ENCODE measurements around the gene BAG5.
"Not testable (repeated sequence)": the region's sequence is repeated elsewhere in the genome, so short reads cannot be mapped to it uniquely, and the experiment has no call there.

Gene BAG5, protein sequence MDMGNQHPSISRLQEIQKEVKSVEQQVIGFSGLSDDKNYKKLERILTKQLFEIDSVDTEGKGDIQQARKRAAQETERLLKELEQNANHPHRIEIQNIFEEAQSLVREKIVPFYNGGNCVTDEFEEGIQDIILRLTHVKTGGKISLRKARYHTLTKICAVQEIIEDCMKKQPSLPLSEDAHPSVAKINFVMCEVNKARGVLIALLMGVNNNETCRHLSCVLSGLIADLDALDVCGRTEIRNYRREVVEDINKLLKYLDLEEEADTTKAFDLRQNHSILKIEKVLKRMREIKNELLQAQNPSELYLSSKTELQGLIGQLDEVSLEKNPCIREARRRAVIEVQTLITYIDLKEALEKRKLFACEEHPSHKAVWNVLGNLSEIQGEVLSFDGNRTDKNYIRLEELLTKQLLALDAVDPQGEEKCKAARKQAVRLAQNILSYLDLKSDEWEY

DNA sequence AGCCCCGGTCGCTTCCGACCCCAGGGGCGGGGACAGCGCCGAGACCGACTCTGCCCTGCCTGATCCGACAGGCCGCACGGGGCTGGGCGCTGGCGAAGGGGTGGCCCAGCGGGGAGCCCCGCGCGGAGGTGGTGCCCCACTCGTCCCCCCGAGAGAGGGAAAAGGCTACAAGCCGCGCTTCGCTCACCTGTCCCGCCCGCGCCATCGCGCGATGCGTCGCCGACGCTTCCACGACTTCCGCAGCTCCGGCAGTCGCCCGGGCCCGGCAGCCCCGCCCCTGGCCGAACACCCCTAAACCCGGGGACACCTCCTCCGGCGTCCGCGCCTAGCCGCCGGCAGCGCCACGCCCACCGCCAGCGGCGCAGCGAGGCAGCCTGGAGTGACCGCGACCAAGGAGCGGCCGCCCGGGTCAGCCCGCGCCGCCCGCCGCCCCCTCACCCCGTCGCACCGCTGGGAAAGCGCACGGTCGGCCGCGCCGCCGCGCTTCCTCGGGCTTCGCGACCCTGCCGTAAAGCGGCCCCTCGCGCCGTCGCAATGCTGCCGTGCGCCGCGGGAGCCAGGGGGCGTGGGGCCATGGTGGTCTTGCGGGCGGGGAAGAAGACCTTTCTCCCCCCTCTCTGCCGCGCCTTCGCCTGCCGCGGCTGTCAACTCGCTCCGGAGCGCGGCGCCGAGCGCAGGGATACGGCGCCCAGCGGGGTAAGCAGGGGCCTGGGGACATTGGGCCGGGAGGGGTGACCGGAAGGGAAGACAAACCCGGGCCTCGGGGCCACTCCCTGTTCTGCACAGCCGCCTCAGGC, at the start of gene BAG5, which contains the start of gene COA8:
BAG5 (minus strand) TSS at position 229 of the 797 bp plus-strand sequence. CDS start 1,493 bp downstream, outside the sequence.
COA8 (plus strand) TSS at position 532 of the 797 bp plus-strand sequence; CDS start at position 574, 42 bp downstream.
- no peak for TF ChIP-seq CTCF (IDR thresholded peaks at IDR 0.05; ENCODE audit: borderline replicate concordance, control extremely low read depth, extremely low read depth, insufficient read depth, missing control alignments)
- in situ Hi-C loops (cut with MboI; ENCODE audit: low sequenced_read_pairs, unreplicated experiment) = no loop called here
- peak; percentile 98 for DNase-seq (ENCODE audit: low spot score)

- in situ Hi-C loops (cut with MboI; ENCODE audit: low sequenced_read_pairs, unreplicated experiment) = no loop called here
- no peak for TF ChIP-seq CTCF (IDR thresholded peaks at IDR 0.05; ENCODE audit: borderline replicate concordance, control extremely low read depth, extremely low read depth, insufficient read depth, missing control alignments)
Observed at GRCh38 chr14:103611215-103611614, 48.8 kb upstream of the BAG5 start.

GRCh38 chr14:103609081-103609480, 46.6 kb upstream of the BAG5 start:
- in situ Hi-C loops (cut with MboI; ENCODE audit: low sequenced_read_pairs, unreplicated experiment); DNase-seq (ENCODE audit: low spot score): not testable (repeated sequence)

More at GRCh38 chr14:103611215-103611614, 48.8 kb upstream of the BAG5 start:
- DNase-seq (ENCODE audit: low spot score) = no peak

DNA sequence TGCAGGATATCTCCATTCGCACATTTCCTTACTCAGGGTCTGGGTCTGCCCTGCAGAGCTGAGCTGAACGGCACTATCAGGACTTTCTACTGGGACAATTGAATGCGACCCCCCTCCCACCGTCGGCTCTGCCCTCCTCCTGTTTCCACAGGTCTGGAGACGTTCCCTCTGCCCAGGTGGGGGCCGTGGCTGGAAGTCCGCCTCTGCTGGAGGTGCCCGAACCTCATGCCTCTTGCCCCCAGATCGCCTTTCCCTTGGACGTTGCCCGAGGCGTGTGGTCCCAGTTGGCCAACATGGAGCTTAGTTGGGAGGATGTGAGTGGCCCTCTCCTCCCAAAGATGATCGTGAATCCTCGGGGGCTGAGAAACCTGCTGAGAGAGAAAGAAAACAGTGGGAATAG, 45.4 kb upstream of the BAG5 start:
- in situ Hi-C loops (cut with MboI; ENCODE audit: low sequenced_read_pairs, unreplicated experiment) = no loop called here
- DNase-seq (ENCODE audit: low spot score) = peak; percentile 23
- no peak for TF ChIP-seq CTCF (IDR thresholded peaks at IDR 0.05; ENCODE audit: borderline replicate concordance, control extremely low read depth, extremely low read depth, insufficient read depth, missing control alignments)

GRCh38 chr14:103606963-103607668, 44.7 kb upstream of the BAG5 start:
- peak; percentile 10 for TF ChIP-seq CTCF (IDR thresholded peaks at IDR 0.05; ENCODE audit: borderline replicate concordance, control extremely low read depth, extremely low read depth, insufficient read depth, missing control alignments)
- peak; percentile 71 for DNase-seq (ENCODE audit: low spot score)
- in situ Hi-C loops (cut with MboI; ENCODE audit: low sequenced_read_pairs, unreplicated experiment) = no loop called here

GRCh38 chr14:103604620-103605019, 42.2 kb upstream of the BAG5 start:
- in situ Hi-C loops (cut with MboI; ENCODE audit: low sequenced_read_pairs, unreplicated experiment) = no loop called here
- no peak for TF ChIP-seq CTCF (IDR thresholded peaks at IDR 0.05; ENCODE audit: borderline replicate concordance, control extremely low read depth, extremely low read depth, insufficient read depth, missing control alignments)
- no peak for DNase-seq (ENCODE audit: low spot score)

Data from GM13976 (cell line).